OCI-LY3 (cell line): ENCODE results near the gene CYFIP2.

Experiments used
- H2AFZ ChIP-seq: fragments of 200-600, 300-600 bp; shearing (Covaris generic); 2 replicates; pipeline ENCODE4 v1.6.0; 2014; ENCODE audit warnings: antibody characterized with exemption, low read depth, low read length
- H3K27ac ChIP-seq: fragments of 200-600, 300-600 bp; sonication (generic); 2 replicates; pipeline ENCODE4 v1.5.1; 2014; ENCODE audit warnings: mild to moderate bottlenecking, low read length, moderate library complexity, mixed read lengths
- H3K27me3 ChIP-seq: fragments of 200-600, 300-600 bp; sonication (generic); 2 replicates; pipeline ENCODE4 v1.6.1; 2014; ENCODE audit warnings: low read depth, low read length, mixed read lengths
- H3K36me3 ChIP-seq: fragments of 200-600, 300-600 bp; sonication (generic); replicated peaks from 2 replicates; pipeline ENCODE3; 2014; ENCODE audit warnings: low read depth, low read length, mixed read lengths
- H3K4me1 ChIP-seq: fragments of 300-600, 200-600 bp; sonication (generic); 2 replicates; pipeline ENCODE4 v1.6.1; 2014; ENCODE audit warnings: low read length, mixed read lengths
- H3K4me2 ChIP-seq: fragments of 200-600, 300-600 bp; sonication (generic); 2 replicates; pipeline ENCODE4 v1.6.1; 2014; ENCODE audit warnings: low read length, mixed read lengths
- H3K4me3 ChIP-seq: fragments of 300-600, 200-600 bp; sonication (generic); 2 replicates; pipeline ENCODE4 v1.5.1; 2014; ENCODE audit warnings: antibody characterized with exemption, mild to moderate bottlenecking, low read length, moderate library complexity
- H3K79me2 ChIP-seq: fragments of 300-600, 200-600 bp; shearing (Covaris generic); 2 replicates; pipeline ENCODE4 v1.6.1; 2014; ENCODE audit warnings: mild to moderate bottlenecking, low read length, mixed read lengths
- H3K9ac ChIP-seq: fragments of 300-600, 200-600 bp; shearing (Covaris generic); 2 replicates; pipeline ENCODE4 v1.6.0; 2014; ENCODE audit warnings: mild to moderate bottlenecking, low read length, moderate library complexity
- H3K9me3 ChIP-seq: fragments of 200-600, 300-600 bp; shearing (Covaris generic); 2 replicates; pipeline ENCODE4 v1.6.1; 2014; ENCODE audit warnings: low read length, mixed read lengths; ENCODE audit not compliant: insufficient read depth
- H4K20me1 ChIP-seq: fragments of 200-600, 300-600 bp; sonication (generic); 2 replicates; pipeline ENCODE4 v1.6.1; 2016; ENCODE audit warnings: low read length, mixed read lengths; ENCODE audit not compliant: insufficient read depth
- EZH2phosphoT487 ChIP-seq: fragments of 200-600 bp; shearing (Covaris generic); IDR thresholded peaks from 2 replicates; pipeline ENCODE4 v1.6.1; 2018; ENCODE audit warnings: antibody characterized with exemption, mixed run types, low read depth
- TF ChIP-seq, protein P1 (sequence below): fragments of 200-600, 300-600 bp; sonication (generic); IDR thresholded peaks from 2 replicates; pipeline ENCODE4 v1.5.1; 2014; ENCODE audit warnings: antibody characterized with exemption, low read length, low read depth

Gene CYFIP2

DNA sequence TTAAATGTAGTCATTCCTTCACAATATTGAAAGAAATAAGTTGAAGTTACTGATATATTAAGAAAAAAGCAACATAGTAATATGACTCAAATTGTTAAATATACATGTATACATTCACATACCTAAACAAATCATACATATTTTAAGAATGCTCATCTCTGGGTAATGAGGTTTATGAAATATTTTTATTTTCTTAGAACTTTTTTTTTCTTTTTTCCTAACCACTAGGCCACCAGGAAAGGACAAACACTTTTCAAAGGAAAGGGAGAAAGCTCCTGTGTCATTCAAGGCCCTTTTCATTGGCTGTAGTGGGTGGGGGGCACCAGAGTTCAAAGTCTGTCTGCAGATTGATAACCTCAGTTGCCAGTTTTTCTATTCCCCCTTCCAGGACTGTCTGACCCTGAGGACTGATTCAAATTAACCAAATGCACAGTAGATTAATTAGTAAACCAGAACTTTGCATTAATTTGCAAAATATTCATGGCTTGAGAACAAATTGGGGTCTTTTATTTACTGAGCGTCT is 121.2 kb downstream of the CYFIP2 start:
- Histone ChIP-seq H3K9me3 (no peaks in the 10 kb centered on the region), H3K4me1 (no peaks in the 10 kb centered on the region), H4K20me1 (no peaks in the 10 kb centered on the region), H3K4me2 (no peak overlapping the region), H3K27ac (no peak overlapping the region), H3K79me2 (no peaks in the 10 kb centered on the region), H3K9ac (no peak overlapping the region), H3K27me3 (no peaks in the 10 kb centered on the region), H3K4me3 (no peak overlapping the region), H2AFZ (no peak overlapping the region), H3K36me3 (peaks cover 12% of the 10 kb centered on the region)
- TF ChIP-seq, protein P1, sequence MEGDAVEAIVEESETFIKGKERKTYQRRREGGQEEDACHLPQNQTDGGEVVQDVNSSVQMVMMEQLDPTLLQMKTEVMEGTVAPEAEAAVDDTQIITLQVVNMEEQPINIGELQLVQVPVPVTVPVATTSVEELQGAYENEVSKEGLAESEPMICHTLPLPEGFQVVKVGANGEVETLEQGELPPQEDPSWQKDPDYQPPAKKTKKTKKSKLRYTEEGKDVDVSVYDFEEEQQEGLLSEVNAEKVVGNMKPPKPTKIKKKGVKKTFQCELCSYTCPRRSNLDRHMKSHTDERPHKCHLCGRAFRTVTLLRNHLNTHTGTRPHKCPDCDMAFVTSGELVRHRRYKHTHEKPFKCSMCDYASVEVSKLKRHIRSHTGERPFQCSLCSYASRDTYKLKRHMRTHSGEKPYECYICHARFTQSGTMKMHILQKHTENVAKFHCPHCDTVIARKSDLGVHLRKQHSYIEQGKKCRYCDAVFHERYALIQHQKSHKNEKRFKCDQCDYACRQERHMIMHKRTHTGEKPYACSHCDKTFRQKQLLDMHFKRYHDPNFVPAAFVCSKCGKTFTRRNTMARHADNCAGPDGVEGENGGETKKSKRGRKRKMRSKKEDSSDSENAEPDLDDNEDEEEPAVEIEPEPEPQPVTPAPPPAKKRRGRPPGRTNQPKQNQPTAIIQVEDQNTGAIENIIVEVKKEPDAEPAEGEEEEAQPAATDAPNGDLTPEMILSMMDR: no peak
- TF ChIP-seq EZH2phosphoT487: no peak

DNA sequence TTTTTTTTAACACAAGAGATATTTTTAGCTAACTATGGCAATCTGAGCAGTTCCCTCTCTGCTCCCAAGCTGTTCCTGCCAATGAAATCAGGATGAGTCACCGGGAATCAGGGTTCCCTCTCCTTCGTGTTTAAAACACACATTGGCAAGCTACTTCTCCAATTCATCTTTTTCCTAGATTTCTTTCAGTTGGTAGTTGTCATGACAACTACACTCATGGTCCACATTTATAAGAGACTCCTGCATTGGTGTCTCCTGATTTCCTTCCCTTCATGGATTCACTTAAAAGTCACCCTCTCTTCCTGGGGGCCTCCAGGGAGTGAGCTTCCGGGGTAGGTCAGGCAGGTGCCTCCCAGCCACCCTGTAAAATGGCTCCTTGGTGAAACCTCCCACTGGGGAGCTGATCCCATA is 121.8 kb downstream of the CYFIP2 start:
- TF ChIP-seq, protein P1: no peak
- TF ChIP-seq EZH2phosphoT487: no peak
- Histone ChIP-seq H3K4me1 (no peaks in the 10 kb centered on the region), H3K9ac (no peak overlapping the region), H3K36me3 (peaks cover 7% of the 10 kb centered on the region), H3K4me3 (no peak overlapping the region), H3K79me2 (no peaks in the 10 kb centered on the region), H3K27ac (no peak overlapping the region), H3K27me3 (no peaks in the 10 kb centered on the region), H3K4me2 (no peak overlapping the region), H2AFZ (no peak overlapping the region), H4K20me1 (no peaks in the 10 kb centered on the region), H3K9me3 (no peaks in the 10 kb centered on the region)

DNA sequence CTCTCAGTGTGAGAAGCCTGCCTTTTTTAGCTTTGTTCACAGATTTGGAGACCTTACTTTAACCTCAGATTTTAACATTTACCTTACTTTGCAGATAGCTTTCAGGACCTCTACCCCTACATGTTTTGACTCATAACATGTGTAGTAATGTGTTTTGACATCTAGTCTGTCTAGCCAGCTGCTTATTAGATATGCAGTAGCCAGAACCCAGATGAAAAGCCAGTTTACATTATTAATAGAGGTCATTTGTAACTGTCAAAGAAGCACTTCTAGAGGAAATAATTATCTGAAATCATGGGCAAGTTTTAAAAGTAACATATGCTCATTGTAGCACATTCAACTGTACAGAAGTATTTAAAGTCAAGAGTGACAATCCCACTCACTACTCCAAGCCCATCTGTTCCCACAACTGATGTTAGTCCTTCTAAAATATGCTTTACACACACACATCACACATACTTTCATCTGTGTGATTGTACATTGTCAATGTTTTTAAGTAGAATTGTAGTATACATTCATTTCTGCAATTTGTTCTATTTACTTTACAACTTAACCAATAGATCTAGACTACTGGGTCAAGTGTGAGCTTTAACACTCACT is 122.3 kb downstream of the CYFIP2 start:
- TF ChIP-seq, protein P1: no peak
- no peak for TF ChIP-seq EZH2phosphoT487
- Histone ChIP-seq H3K79me2 (no peaks in the 10 kb centered on the region), H2AFZ (no peak overlapping the region), H3K4me2 (no peak overlapping the region), H3K4me1 (no peaks in the 10 kb centered on the region), H3K9ac (no peak overlapping the region), H3K27me3 (no peaks in the 10 kb centered on the region), H4K20me1 (no peaks in the 10 kb centered on the region), H3K9me3 (no peaks in the 10 kb centered on the region), H3K36me3 (peaks cover 6% of the 10 kb centered on the region), H3K27ac (no peak overlapping the region), H3K4me3 (no peak overlapping the region)

DNA sequence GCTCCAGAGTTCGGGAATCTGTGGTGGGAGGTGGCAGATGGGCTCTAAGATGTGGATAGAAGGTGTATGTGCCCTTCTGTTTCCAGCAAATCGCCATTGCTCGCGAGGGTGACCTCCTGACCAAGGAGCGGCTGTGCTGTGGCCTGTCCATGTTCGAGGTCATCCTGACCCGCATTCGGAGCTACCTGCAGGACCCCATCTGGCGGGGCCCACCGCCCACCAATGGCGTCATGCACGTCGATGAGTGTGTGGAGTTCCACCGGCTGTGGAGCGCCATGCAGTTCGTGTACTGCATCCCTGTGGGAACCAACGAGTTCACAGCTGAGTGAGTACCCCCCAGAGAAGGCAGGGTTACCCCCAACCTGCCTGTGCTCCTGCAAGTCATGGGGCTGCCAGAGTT is 123.2 kb downstream of the CYFIP2 start:
- no peak overlapping the region for H3K4me3 ChIP-seq
- TF ChIP-seq EZH2phosphoT487: no peak
- no peak overlapping the region for H3K4me2 ChIP-seq
- no peaks in the 10 kb centered on the region for H3K9me3 ChIP-seq
- H3K79me2 ChIP-seq: no peaks in the 10 kb centered on the region
- no peak overlapping the region for H2AFZ ChIP-seq
- no peak overlapping the region for H3K9ac ChIP-seq
- no peaks in the 10 kb centered on the region for H3K4me1 ChIP-seq
- H3K27ac ChIP-seq: no peak overlapping the region
- H3K27me3 ChIP-seq: no peaks in the 10 kb centered on the region
- H4K20me1 ChIP-seq: no peaks in the 10 kb centered on the region
- H3K36me3 ChIP-seq: no peaks in the 10 kb centered on the region
